Astrocyte of the cerebellum (primary cell): ENCODE data around the gene CLPSL2.

Experiments
- DNase-seq: peaks from one replicate; pipeline ENCODE4 v3.0.0-alpha.2; 2011; ENCODE audit warnings: low read depth
- H3K4me3 ChIP-seq: 2 replicates; pipeline ENCODE4 v1.5.1; 2011; ENCODE audit warnings: mild to moderate bottlenecking, low read depth, low read length, moderate library complexity
- CTCF ChIP-seq: IDR thresholded peaks from 2 replicates; pipeline ENCODE4 v1.5.1; 2012; ENCODE audit warnings: low read length, low read depth, moderate library complexity, mild to moderate bottlenecking; ENCODE audit errors: missing control alignments
- in situ Hi-C: cut with HindIII; loops from 2 replicates; pipeline ENCODE4 v1.10.0; 2017; ENCODE audit warnings: low sequenced_read_pairs

The CLPSL2 gene, protein sequence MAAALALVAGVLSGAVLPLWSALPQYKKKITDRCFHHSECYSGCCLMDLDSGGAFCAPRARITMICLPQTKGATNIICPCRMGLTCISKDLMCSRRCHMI

GRCh38 chr6:35776364-35777215, at the start of gene CLPSL2:
Gene CLPSL2, plus strand, starts transcription at chr6:35776598. Its CDS starts 21 bp downstream, at chr6:35776619.
- TF ChIP-seq CTCF, result no peak
- in situ Hi-C loops, result no loop called here
- DNase-seq, result no peak
- peak within 1 kb of the TSS; percentile 44 for H3K4me3 ChIP-seq

DNA sequence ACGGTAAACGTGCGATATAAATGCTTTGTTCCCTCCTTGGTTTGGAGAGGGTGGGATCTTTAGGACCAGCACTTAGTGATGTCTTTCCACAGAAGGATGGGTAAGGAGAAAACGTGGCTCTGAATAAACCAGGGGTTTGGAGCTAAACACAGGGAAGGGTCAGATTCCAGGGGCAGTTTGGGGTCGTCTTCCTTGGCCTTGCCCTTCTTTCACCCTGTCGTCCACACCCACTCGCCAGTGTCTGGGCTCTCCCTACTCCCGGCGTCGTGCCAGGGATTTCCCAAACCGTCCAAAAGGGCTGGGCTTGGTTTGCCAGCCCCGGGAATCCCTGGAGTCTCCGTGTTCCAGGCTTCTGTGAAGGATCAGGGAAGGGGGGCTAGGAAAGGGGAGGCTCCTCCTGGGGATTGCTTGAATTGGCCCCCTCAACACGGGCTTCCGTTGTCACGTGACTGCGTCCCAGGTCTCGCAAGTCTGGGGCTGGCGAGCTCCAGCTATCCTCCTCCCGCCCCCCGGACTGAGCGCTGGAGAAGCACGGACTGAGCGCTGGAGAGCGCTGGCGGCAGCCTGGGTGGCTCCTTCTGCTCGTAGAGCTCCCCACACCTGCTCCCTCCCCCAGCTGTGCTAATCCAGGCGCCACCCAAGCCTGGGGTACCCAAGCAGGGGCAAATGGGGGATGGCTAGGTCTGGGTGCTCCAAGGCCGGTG, 49.0 kb upstream of the CLPSL2 start:
- no peak for DNase-seq
- H3K4me3 ChIP-seq, result peak overlapping the region; percentile 41
- TF ChIP-seq CTCF, result no peak
- in situ Hi-C loops, result no loop called here

DNA sequence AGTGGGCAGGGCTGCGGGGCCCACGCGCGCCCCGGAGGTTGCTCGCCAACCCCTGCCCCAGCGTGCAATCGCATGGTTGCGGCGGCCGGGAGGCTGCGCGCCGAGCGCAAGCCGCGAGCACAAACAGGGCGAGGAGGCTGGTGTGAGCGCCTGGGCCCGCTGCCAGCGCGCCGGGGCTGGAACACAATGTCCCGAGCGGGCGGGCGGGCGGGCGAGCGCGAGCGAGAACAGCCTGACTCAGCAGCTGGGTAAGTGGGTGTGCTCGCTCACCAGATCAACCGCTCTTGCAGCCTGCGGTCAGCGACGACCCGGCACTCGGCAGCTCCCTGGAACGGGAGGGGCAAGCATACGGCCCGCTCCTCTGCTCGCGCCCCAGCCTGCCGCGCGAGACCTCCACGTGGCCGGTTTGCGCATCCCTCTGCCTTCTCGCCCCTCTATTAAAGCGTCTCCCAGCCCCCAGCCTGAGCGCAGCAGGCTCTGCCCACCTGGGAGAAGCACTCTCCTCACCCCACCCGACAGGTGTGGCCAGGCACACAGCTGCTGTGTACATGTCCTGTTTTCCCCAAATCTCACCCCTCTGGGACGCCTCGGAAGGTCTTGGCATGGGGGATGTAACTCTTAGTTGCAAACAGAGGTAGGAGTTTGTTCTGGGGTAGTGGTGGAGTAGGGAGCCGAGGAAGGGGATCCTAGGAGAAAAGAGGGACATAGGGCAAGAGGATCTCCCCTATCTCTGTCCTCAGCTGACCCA, 48.3 kb upstream of the CLPSL2 start:
- in situ Hi-C loops, result no loop called here
- peak overlapping the region; percentile 41 for H3K4me3 ChIP-seq
- DNase-seq, result peak; percentile 88
- TF ChIP-seq CTCF, result no peak

DNA sequence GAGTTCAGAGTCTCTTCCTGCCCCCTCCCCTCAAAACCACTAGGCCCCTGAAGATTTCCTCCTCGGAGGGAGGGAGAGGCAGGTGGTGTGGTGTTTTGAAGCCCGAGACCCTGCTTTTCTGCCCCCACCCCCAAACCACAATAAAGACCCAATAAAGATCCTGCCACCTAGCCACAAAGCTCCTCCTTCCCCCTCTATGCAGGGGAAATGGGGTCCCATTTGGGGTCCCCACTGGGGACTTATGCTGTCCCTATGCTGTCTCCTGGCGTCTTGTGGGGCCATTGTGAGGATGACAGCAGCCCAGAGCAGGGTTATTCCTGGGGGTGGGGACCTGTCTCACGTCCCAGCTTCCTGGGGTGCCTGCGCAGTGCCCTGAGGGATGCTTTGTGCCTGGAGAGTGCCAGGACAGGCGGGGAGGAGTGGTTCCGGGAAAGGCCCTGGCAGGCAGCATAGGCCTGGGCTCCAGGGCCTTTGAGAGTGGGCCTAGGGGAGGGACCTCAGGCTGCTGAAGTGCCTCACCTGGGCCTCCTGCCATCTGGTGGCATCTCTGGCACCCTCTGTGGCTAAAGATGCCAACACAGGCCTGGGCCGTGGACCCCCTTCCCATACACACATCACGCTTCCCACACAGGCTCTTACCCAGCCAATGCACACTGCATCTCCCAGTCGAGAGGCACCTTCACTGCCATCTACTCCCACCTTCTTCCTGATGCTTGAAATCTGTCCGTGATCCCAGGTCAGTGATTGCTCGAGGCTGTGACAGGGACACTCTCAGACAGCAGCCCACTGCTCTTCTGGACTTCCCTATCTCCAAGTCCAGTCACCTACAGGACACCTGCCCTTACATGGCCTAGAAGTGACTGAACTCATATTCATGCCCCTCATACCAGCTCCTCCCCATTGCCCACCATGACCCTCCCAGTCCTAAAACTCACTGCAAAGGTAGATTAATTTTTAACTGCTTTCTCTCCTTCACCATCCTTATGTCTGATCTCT, 47.4 kb upstream of the CLPSL2 start:
- in situ Hi-C loops, result no loop called here
- H3K4me3 ChIP-seq, result no peak overlapping the region
- DNase-seq, result no peak
- no peak for TF ChIP-seq CTCF

DNA sequence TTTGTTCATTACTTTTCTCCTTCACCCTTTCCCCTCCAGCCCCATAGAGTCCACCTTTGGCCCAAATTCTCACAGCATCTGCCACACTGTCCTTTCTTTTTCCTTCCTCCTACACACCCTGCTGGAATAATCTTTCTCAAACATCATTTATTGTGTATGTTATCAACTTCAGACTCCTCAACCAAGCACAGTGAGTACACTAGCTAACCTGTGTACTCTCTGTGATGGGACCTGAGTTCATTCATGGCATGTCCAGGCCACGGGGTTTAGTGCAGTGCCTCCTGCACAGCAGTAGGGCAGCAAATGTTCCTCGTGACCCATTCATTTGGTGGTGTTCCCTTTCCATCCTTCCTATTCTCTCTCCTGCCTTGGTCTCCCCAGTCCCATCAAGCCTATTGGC, 46.7 kb upstream of the CLPSL2 start:
- no peak for TF ChIP-seq CTCF
- in situ Hi-C loops, result no loop called here
- DNase-seq, result no peak

More for the DNA sequence above, 46.7 kb upstream of the CLPSL2 start:
- no peak overlapping the region for H3K4me3 ChIP-seq
